ENCODE measurements around the gene SERPINA12.

SERPINA12 gene

GRCh38 chr14:94509356-94509755, at the start of gene SERPINA12:
Gene SERPINA12, minus strand, starts transcription at chr14:94509469. Its CDS starts 11,072 bp downstream, at chr14:94498397.
- no peak for DNase-seq

- DNase-seq: no peak
Observed at GRCh38 chr14:94558842-94559241, 49.6 kb upstream of the SERPINA12 start.

- DNase-seq: no peak
Observed at GRCh38 chr14:94557327-94557726, 48.1 kb upstream of the SERPINA12 start.

- DNase-seq: no peak
Observed at GRCh38 chr14:94555991-94556390, 46.7 kb upstream of the SERPINA12 start.

GRCh38 chr14:94550041-94550440, 40.8 kb upstream of the SERPINA12 start:
- no peak for DNase-seq

GRCh38 chr14:94548999-94549985, 40.0 kb upstream of the SERPINA12 start:
- DNase-seq: peak; percentile 30

- no peak for DNase-seq
Observed at GRCh38 chr14:94548131-94548998, 39.1 kb upstream of the SERPINA12 start.

GRCh38 chr14:94547726-94548125, 38.5 kb upstream of the SERPINA12 start:
- DNase-seq: no peak

GRCh38 chr14:94547151-94547680, 37.9 kb upstream of the SERPINA12 start:
- no peak for DNase-seq

- DNase-seq: no peak
Observed at GRCh38 chr14:94545131-94545841, 36.0 kb upstream of the SERPINA12 start.

GRCh38 chr14:94544726-94545125, 35.5 kb upstream of the SERPINA12 start:
- no peak for DNase-seq

GRCh38 chr14:94543449-94544124, 34.3 kb upstream of the SERPINA12 start:
- DNase-seq: no peak

GRCh38 chr14:94542811-94543440, 33.7 kb upstream of the SERPINA12 start:
- no peak for DNase-seq

GRCh38 chr14:94542111-94542810, 33.0 kb upstream of the SERPINA12 start:
- peak; percentile 60 for DNase-seq

GRCh38 chr14:94541234-94541975, 32.1 kb upstream of the SERPINA12 start:
- no peak for DNase-seq

GRCh38 chr14:94540031-94540794, 30.9 kb upstream of the SERPINA12 start:
- no peak for DNase-seq

- DNase-seq: no peak
Observed at GRCh38 chr14:94539181-94539580, 29.9 kb upstream of the SERPINA12 start.

GRCh38 chr14:94538070-94538740, 28.9 kb upstream of the SERPINA12 start:
- no peak for DNase-seq

GRCh38 chr14:94536836-94537235, 27.6 kb upstream of the SERPINA12 start:
- DNase-seq: no peak

Measured in fibroblast of skin of right quadriceps (primary cell).